ENCODE measurements around the gene ANKDD1A. TPM values are rescaled to one million over a fixed set of nuclear protein-coding genes. Genes with fewer than 3 reads are reported as not detected.

ANKDD1A gene
- total and polyA plus RNA-seq, 5 experiments from 2014 or later: 0.06 to 6.0 (median 2.2) TPM

GRCh38 chr15:64951777-64952418 lies 40.2 kb downstream of the ANKDD1A start:
- Mint-ChIP-seq H3K4me3 (peak overlapping the region in 1 of 10 donors; percentile 36), H3K4me1 (peaks cover 16 to 40% (median 34%) of the 10 kb centered on the region in 4 donors)

GRCh38 chr15:64954395-64954794 lies 42.7 kb downstream of the ANKDD1A start:
- Mint-ChIP-seq H3K9me3 (peaks cover 0 to 20% (median 0%) of the 10 kb centered on the region in 9 donors), H3K4me1 (peaks cover 16 to 40% (median 34%) of the 10 kb centered on the region in 4 donors), H3K27ac (peak overlapping the region in 8 of 10 donors; percentile 56 to 99 (median 81)), H3K36me3 (peaks cover 0 to 31% (median 6%) of the 10 kb centered on the region in 3 donors), H3K27me3 (no peaks in the 10 kb centered on the region), H3K4me3 (peak overlapping the region in 1 of 10 donors; percentile 27)
- DNase-seq (no peak), ATAC-seq (no peak)
- POLR2A ChIA-PET: no interaction called here

More at GRCh38 chr15:64951777-64952418, 40.2 kb downstream of the ANKDD1A start:
- ATAC-seq (no peak), DNase-seq (no peak)
- POLR2A ChIA-PET: no interaction called here
- Mint-ChIP-seq H3K36me3 (peaks cover 0 to 14% (median 5%) of the 10 kb centered on the region in 3 donors), H3K27ac (peak overlapping the region; percentile 50 to 99 (median 77)), H3K27me3 (no peaks in the 10 kb centered on the region), H3K9me3 (peaks cover 0 to 20% (median 0%) of the 10 kb centered on the region in 9 donors)

DNA sequence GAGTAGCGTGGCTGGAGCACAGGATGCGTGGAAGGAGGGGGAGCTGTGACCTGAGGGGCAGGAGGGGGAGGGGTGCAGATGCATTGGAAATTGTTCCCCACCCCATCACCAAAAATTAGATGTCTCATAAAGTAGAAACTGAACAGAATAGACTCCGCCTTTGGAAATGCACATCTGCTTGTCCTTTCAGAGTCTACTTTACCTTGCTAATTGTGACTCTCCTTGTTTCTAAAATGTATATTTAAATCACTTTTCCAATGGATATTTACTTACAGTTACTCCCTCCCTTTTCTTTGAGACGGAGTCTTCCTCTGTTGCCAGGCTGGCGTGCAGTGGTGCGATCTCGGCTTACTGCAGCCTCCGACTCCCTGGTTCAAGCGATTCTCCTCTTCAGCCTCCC lies 47.4 kb downstream of the ANKDD1A start:
- DNase-seq (no peak), ATAC-seq (no peak)
- peaks cover 2 to 10% (median 9%) of the 10 kb centered on the region in 4 donors for H3K4me1 Mint-ChIP-seq
- H3K9me3 Mint-ChIP-seq: peaks cover 0 to 9% (median 0%) of the 10 kb centered on the region in 9 donors
- no peak overlapping the region for H3K4me3 Mint-ChIP-seq
- peaks cover 9 to 78% (median 34%) of the 10 kb centered on the region in 3 donors for H3K36me3 Mint-ChIP-seq
- H3K27me3 Mint-ChIP-seq: no peaks in the 10 kb centered on the region
- POLR2A ChIA-PET: no interaction called here
- H3K27ac Mint-ChIP-seq: no peak overlapping the region

GRCh38 chr15:64960153-64960552 lies 48.5 kb downstream of the ANKDD1A start:
- DNase-seq: no peak

GRCh38 chr15:64961013-64961412 lies 49.3 kb downstream of the ANKDD1A start:
- Mint-ChIP-seq H3K27me3 (no peaks in the 10 kb centered on the region), H3K4me3 (no peak overlapping the region), H3K36me3 (peaks cover 12 to 91% (median 42%) of the 10 kb centered on the region in 3 donors), H3K9me3 (no peaks in the 10 kb centered on the region), H3K27ac (peak overlapping the region in 2 of 10 donors; percentile 41 to 72), H3K4me1 (no peaks in the 10 kb centered on the region)
- DNase-seq (no peak), ATAC-seq (no peak)
- POLR2A ChIA-PET: no interaction called here

More at GRCh38 chr15:64960153-64960552, 48.5 kb downstream of the ANKDD1A start:
- POLR2A ChIA-PET: no interaction called here
- Mint-ChIP-seq H3K36me3 (peaks cover 12 to 89% (median 43%) of the 10 kb centered on the region in 3 donors), H3K4me1 (peaks cover 0 to under 1% (median 0%) of the 10 kb centered on the region in 4 donors), H3K27ac (no peak overlapping the region), H3K4me3 (peak overlapping the region in 1 of 10 donors; percentile 63), H3K9me3 (no peaks in the 10 kb centered on the region), H3K27me3 (no peaks in the 10 kb centered on the region)
- no peak for ATAC-seq

- H3K36me3 Mint-ChIP-seq: peaks cover under 1 to 75% (median 27%) of the 10 kb centered on the region in 3 donors
- H3K9me3 Mint-ChIP-seq: no peaks in the 10 kb centered on the region
- POLR2A ChIA-PET: interaction anchor here (0.8 kb wide), 1 partner anchor 740 kb away, joined by 3 read pairs; no protein-coding TSS in a partner anchor
- ATAC-seq: no peak
- H3K27ac Mint-ChIP-seq: no peak overlapping the region
- no peak for DNase-seq
- H3K4me1 Mint-ChIP-seq: no peaks in the 10 kb centered on the region
- H3K4me3 Mint-ChIP-seq: no peak overlapping the region
- no peaks in the 10 kb centered on the region for H3K27me3 Mint-ChIP-seq
Measured at GRCh38 chr15:64969401-64969800, 57.7 kb downstream of the ANKDD1A start.

GRCh38 chr15:64970698-64971097 lies 59.0 kb downstream of the ANKDD1A start:
- POLR2A ChIA-PET: no interaction called here
- DNase-seq: no peak
- Mint-ChIP-seq H3K27me3 (no peaks in the 10 kb centered on the region), H3K36me3 (peaks cover 0 to 73% (median 19%) of the 10 kb centered on the region in 3 donors), H3K4me3 (no peak overlapping the region), H3K27ac (no peak overlapping the region), H3K4me1 (no peaks in the 10 kb centered on the region), H3K9me3 (no peaks in the 10 kb centered on the region)
- ATAC-seq: no peak

DNA sequence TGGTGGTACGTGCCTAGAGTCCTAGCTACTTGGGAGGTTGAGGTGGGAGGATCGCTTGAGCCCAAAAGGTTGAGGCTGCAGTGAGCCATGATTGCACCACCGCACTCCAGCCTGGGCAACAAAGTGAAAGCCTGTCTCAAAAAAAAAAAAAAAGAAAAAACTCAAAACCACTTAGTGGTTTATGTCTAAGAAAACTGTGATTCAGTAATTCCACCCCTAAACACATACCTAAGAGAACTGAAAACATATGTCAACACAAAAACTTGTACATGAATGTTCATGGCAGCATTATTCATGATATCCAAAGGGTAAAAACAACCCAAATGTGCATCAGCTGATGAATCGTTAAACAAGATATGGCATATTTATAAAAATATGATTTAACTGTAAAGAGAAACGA lies 63.7 kb downstream of the ANKDD1A start:
- POLR2A ChIA-PET: interaction anchor here (0.6 to 0.7 kb wide), 2 partner anchors 13 to 807 kb away, joined by 3 to 4 read pairs; no protein-coding TSS in a partner anchor

DNA sequence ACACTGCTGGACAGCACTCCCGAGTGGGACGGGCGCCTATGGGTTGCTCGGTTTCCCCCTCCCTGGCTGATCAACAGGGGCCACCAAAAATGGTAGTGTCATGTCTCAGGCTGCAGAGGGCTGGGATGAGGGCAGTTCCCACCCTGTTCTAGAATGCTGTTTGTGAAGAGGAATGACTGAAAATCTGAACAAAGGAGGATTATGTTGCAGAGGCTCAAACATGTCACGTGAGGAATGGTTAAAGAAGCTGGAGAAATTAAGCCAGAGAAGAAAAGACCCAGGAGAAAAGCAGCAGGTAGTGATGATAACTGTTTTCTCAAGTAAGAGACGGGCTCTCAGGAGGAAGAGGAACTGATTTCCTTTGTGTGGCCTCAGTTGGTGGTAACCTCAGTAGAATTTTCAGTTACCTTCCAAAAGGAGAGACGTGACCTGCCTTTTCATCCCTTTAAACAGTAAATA lies 67.6 kb downstream of the ANKDD1A start:
- ATAC-seq: no peak
- POLR2A ChIA-PET: interaction anchor here (0.6 kb wide), 1 partner anchor 11 kb away, joined by 3 read pairs; the partner anchor contains the start of gene SPG21
- DNase-seq: no peak
- peaks cover 0 to 11% (median 4%) of the 10 kb centered on the region in 4 donors for H3K4me1 Mint-ChIP-seq
- H3K4me3 Mint-ChIP-seq: no peak overlapping the region
- H3K9me3 Mint-ChIP-seq: no peaks in the 10 kb centered on the region
- peaks cover 0 to 70% (median 21%) of the 10 kb centered on the region in 3 donors for H3K36me3 Mint-ChIP-seq
- peak overlapping the region in 3 of 10 donors; percentile 2 to 73 (median 2) for H3K27ac Mint-ChIP-seq
- H3K27me3 Mint-ChIP-seq: no peaks in the 10 kb centered on the region

More for the DNA sequence above, 63.7 kb downstream of the ANKDD1A start:
- no peaks in the 10 kb centered on the region for H3K27me3 Mint-ChIP-seq
- H3K36me3 Mint-ChIP-seq: peaks cover 0 to 77% (median 29%) of the 10 kb centered on the region in 3 donors
- no peak overlapping the region for H3K4me3 Mint-ChIP-seq
- H3K27ac Mint-ChIP-seq: no peak overlapping the region
- H3K9me3 Mint-ChIP-seq: no peaks in the 10 kb centered on the region
- DNase-seq (no peak), ATAC-seq (no peak)
- H3K4me1 Mint-ChIP-seq: peaks cover 0 to 2% (median 0%) of the 10 kb centered on the region in 4 donors

GRCh38 chr15:64981812-64982431 lies 70.2 kb downstream of the ANKDD1A start:
- no peaks in the 10 kb centered on the region for H3K9me3 Mint-ChIP-seq
- ATAC-seq (no peak), DNase-seq (no peak)
- POLR2A ChIA-PET: no interaction called here
- peak overlapping the region in 1 of 10 donors; percentile 14 for H3K27ac Mint-ChIP-seq
- H3K36me3 Mint-ChIP-seq: peaks cover 0 to 53% (median 15%) of the 10 kb centered on the region in 3 donors
- no peaks in the 10 kb centered on the region for H3K27me3 Mint-ChIP-seq
- H3K4me1 Mint-ChIP-seq: peaks cover 4 to 29% (median 20%) of the 10 kb centered on the region in 4 donors
- no peak overlapping the region for H3K4me3 Mint-ChIP-seq

DNA sequence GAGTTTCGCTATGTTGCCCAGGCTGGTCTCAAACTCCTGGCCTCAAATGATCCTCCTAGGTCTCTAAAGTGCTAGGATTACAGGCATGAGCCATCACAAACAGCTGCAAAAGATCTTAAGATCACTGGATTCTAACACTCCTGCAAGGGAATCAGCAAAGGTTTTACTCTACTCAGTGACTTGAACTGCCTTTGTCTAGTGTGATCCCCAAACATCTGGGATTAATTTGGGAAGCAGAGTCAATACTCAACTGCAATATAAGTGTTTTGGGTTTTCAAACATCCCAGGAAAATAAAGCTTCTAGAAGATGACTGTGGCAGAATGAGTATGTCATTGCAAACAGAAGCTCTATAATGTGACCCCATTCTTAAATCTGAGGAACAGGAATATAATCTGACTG lies 70.8 kb downstream of the ANKDD1A start:
- peak overlapping the region in 3 of 10 donors; percentile 8 to 49 (median 14) for H3K27ac Mint-ChIP-seq

DNA sequence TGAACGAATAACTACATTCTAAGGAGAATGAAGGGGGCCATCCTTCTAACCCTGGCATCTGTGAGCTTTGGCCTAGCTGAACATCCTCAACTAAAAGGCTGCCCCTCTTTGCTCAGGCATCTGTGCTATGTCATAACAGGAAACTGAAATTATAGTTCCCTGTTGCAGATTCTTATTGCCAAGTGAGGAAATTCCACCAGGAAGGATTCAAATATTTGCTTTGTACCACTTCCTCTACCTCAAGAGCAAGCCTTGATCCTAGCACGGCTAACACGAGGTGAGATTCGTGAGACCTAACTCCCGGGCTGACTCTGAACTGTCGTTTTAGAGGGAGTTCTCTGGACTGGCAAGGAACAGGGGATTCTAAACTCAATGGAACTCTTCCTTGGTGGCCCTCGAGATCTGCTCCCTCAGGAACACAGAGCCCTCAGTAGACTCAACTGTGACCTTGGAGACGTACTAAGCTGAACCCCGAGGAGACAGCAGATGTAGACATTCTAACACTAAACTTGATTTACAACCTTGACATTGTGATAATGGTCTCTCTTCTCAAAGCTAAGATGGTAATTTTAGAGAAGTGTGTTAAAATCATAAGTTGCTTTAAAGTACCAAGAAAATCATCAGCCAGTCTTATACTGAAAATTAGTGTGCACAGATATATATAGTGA lies 73.8 kb downstream of the ANKDD1A start:
- ATAC-seq (no peak), DNase-seq (no peak)
- peak overlapping the region in 7 of 10 donors; percentile 9 to 70 (median 62) for H3K27ac Mint-ChIP-seq
- peak overlapping the region in 1 of 10 donors; percentile 20 for H3K4me3 Mint-ChIP-seq
- POLR2A ChIA-PET: interaction anchor here (1.2 kb wide), 1 partner anchor 822 kb away, joined by 3 read pairs; no protein-coding TSS in a partner anchor
- no peaks in the 10 kb centered on the region for H3K9me3 Mint-ChIP-seq
- H3K4me1 Mint-ChIP-seq: peaks cover 15 to 55% (median 49%) of the 10 kb centered on the region in 4 donors
- H3K27me3 Mint-ChIP-seq: no peaks in the 10 kb centered on the region
- H3K36me3 Mint-ChIP-seq: peaks cover 0 to 24% (median 0%) of the 10 kb centered on the region in 3 donors

More for the DNA sequence above, 70.8 kb downstream of the ANKDD1A start:
- Mint-ChIP-seq H3K4me1 (peaks cover 5 to 34% (median 25%) of the 10 kb centered on the region in 4 donors), H3K4me3 (no peak overlapping the region), H3K27me3 (no peaks in the 10 kb centered on the region), H3K9me3 (no peaks in the 10 kb centered on the region), H3K36me3 (peaks cover 0 to 47% (median 13%) of the 10 kb centered on the region in 3 donors)
- no peak for DNase-seq
- POLR2A ChIA-PET: no interaction called here
- ATAC-seq: no peak

All from naive thymus-derived CD8-positive, alpha-beta T cell (primary cell).